Activated naive CD8-positive, alpha-beta T cell treated with anti-CD3 and anti-CD28 coated beads, Interleukin-2, amount 10 ng/mL, durations not matched to agents 7 days and 5 days (primary cell): ENCODE measurements around the gene TGFBR2. TPM values are rescaled to one million over a fixed set of nuclear protein-coding genes. Genes with fewer than 3 reads are reported as not detected.

ENCODE experiments used
- ATAC-seq: fragments of 150-1000 bp; cut with Tn5 transposase; one replicate; pipeline ENCODE4 v1.10.0; 2021; ENCODE audit warnings: low read depth, moderate library complexity
- POLR2A ChIA-PET: fragments of 350-600 bp; sonication (Branson Sonifier 250); formaldehyde crosslinking; loops from one replicate; lab custom pipeline; 2021; ENCODE audit warnings: antibody characterized with exemption; lab: Charles Lee
- DNase-seq: peaks from one replicate; pipeline ENCODE4 v3.0.0; 2021
- H3K27ac Mint-ChIP-seq: one replicate; pipeline ENCODE4 v1.8.0; 2022; ENCODE audit warnings: mild to moderate bottlenecking, mixed read lengths
- H3K27me3 Mint-ChIP-seq: one replicate; pipeline ENCODE4 v1.8.0; 2022; ENCODE audit warnings: mild to moderate bottlenecking, moderate library complexity, mixed read lengths
- H3K36me3 Mint-ChIP-seq: one replicate; pipeline ENCODE4 v1.8.0; 2021; ENCODE audit warnings: mild to moderate bottlenecking, mixed read lengths
- H3K4me1 Mint-ChIP-seq: one replicate; pipeline ENCODE4 v1.8.0; 2021; ENCODE audit warnings: mixed read lengths
- H3K4me3 Mint-ChIP-seq: one replicate; pipeline ENCODE4 v1.8.0; 2022; ENCODE audit warnings: mild to moderate bottlenecking, moderate library complexity, mixed read lengths
- H3K9me3 Mint-ChIP-seq: one replicate; pipeline ENCODE4 v1.8.0; 2021; ENCODE audit warnings: mixed read lengths
- total RNA-seq, 2 experiments: library from RNA; stranded (reverse); gene quantifications; one replicate each; pipeline ENCODE4 v1.2.3, GENCODE V29; 2021

TGFBR2 gene
- total RNA-seq, 2 experiments from 2014 or later = 86.9 to 92.2 TPM

- DNase-seq (peak; percentile 77), ATAC-seq (peak; percentile 24)
- Mint-ChIP-seq H3K9me3 (no peaks in the 10 kb centered on the region), H3K36me3 (peaks cover 25% of the 10 kb centered on the region), H3K4me3 (peak overlapping the region; percentile 93), H3K27me3 (no peaks in the 10 kb centered on the region), H3K4me1 (peaks cover 57% of the 10 kb centered on the region), H3K27ac (peak overlapping the region; percentile 98)
- POLR2A ChIA-PET = interaction anchor here (0.9 to 4.1 kb wide), 22 partner anchors 11 to 259 kb away, joined by 3 to 82 read pairs (median 8); no protein-coding TSS in a partner anchor
Measured at GRCh38 chr3:30607032-30607833, 832 bp downstream of the TGFBR2 start.

- POLR2A ChIA-PET = interaction anchor here (0.9 to 4.1 kb wide), 12 partner anchors 10 to 140 kb away, joined by 3 to 82 read pairs (median 26); no protein-coding TSS in a partner anchor
- H3K27ac Mint-ChIP-seq = peak overlapping the region; percentile 85
- no peaks in the 10 kb centered on the region for H3K27me3 Mint-ChIP-seq
- H3K4me1 Mint-ChIP-seq = peaks cover 65% of the 10 kb centered on the region
- ATAC-seq = no peak
- H3K9me3 Mint-ChIP-seq = no peaks in the 10 kb centered on the region
- peaks cover 30% of the 10 kb centered on the region for H3K36me3 Mint-ChIP-seq
- H3K4me3 Mint-ChIP-seq = peak overlapping the region; percentile 97
- DNase-seq = no peak
Measured at GRCh38 chr3:30608598-30608947, 2.2 kb downstream of the TGFBR2 start.

- Mint-ChIP-seq H3K4me1 (peaks cover 67% of the 10 kb centered on the region), H3K9me3 (no peaks in the 10 kb centered on the region), H3K4me3 (peak overlapping the region; percentile 97), H3K27ac (peak overlapping the region; percentile 85), H3K27me3 (no peaks in the 10 kb centered on the region), H3K36me3 (peaks cover 30% of the 10 kb centered on the region)
- POLR2A ChIA-PET = interaction anchor here (1.0 to 4.4 kb wide), 7 partner anchors 10 to 49 kb away, joined by 3 to 27 read pairs (median 5); no protein-coding TSS in a partner anchor
- DNase-seq (no peak), ATAC-seq (no peak)
Measured at GRCh38 chr3:30609930-30610701, 3.7 kb downstream of the TGFBR2 start.

- Mint-ChIP-seq H3K4me1 (peaks cover 65% of the 10 kb centered on the region), H3K36me3 (peaks cover 32% of the 10 kb centered on the region), H3K27ac (peak overlapping the region; percentile 85), H3K4me3 (peak overlapping the region; percentile 97), H3K9me3 (no peaks in the 10 kb centered on the region), H3K27me3 (no peaks in the 10 kb centered on the region)
- no peak for ATAC-seq
- DNase-seq = no peak
- POLR2A ChIA-PET = interaction anchor here (1.0 to 4.4 kb wide), 8 partner anchors 9 to 49 kb away, joined by 3 to 27 read pairs (median 6); no protein-coding TSS in a partner anchor
Measured at GRCh38 chr3:30610702-30611368, 4.4 kb downstream of the TGFBR2 start.

GRCh38 chr3:30611613-30612436, 5.4 kb downstream of the TGFBR2 start:
- Mint-ChIP-seq H3K27me3 (no peaks in the 10 kb centered on the region), H3K4me1 (peaks cover 70% of the 10 kb centered on the region), H3K27ac (peak overlapping the region; percentile 85), H3K36me3 (peaks cover 35% of the 10 kb centered on the region), H3K4me3 (peak overlapping the region; percentile 97), H3K9me3 (no peaks in the 10 kb centered on the region)
- ATAC-seq (peak; percentile 10), DNase-seq (no peak)
- POLR2A ChIA-PET = interaction anchor here (1.0 to 4.4 kb wide), 8 partner anchors 8 to 259 kb away, joined by 3 to 27 read pairs (median 6); no protein-coding TSS in a partner anchor

GRCh38 chr3:30612437-30613132, 6.2 kb downstream of the TGFBR2 start:
- no peaks in the 10 kb centered on the region for H3K9me3 Mint-ChIP-seq
- H3K4me1 Mint-ChIP-seq = peaks cover 76% of the 10 kb centered on the region
- no peaks in the 10 kb centered on the region for H3K27me3 Mint-ChIP-seq
- peak overlapping the region; percentile 97 for H3K4me3 Mint-ChIP-seq
- H3K27ac Mint-ChIP-seq = peak overlapping the region; percentile 85
- peaks cover 34% of the 10 kb centered on the region for H3K36me3 Mint-ChIP-seq
- DNase-seq (no peak), ATAC-seq (peak; percentile 12)
- POLR2A ChIA-PET = interaction anchor here (1.0 to 4.4 kb wide), 12 partner anchors 9 to 264 kb away, joined by 3 to 27 read pairs (median 5); no protein-coding TSS in a partner anchor

- H3K27me3 Mint-ChIP-seq = no peaks in the 10 kb centered on the region
- H3K4me1 Mint-ChIP-seq = peaks cover 80% of the 10 kb centered on the region
- no peak for DNase-seq
- POLR2A ChIA-PET = interaction anchor here (0.6 to 4.4 kb wide), 10 partner anchors 9 to 536 kb away, joined by 3 to 27 read pairs (median 4); no protein-coding TSS in a partner anchor
- no peaks in the 10 kb centered on the region for H3K9me3 Mint-ChIP-seq
- peak overlapping the region; percentile 97 for H3K4me3 Mint-ChIP-seq
- peak; percentile 5 for ATAC-seq
- peak overlapping the region; percentile 85 for H3K27ac Mint-ChIP-seq
- peaks cover 33% of the 10 kb centered on the region for H3K36me3 Mint-ChIP-seq
Measured at GRCh38 chr3:30613133-30613825, 6.9 kb downstream of the TGFBR2 start.

- H3K27ac Mint-ChIP-seq = peak overlapping the region; percentile 85
- H3K9me3 Mint-ChIP-seq = no peaks in the 10 kb centered on the region
- POLR2A ChIA-PET = interaction anchor here (0.7 to 1.9 kb wide), 2 partner anchors 10 to 15 kb away, joined by 6 to 8 read pairs; no protein-coding TSS in a partner anchor
- peaks cover 34% of the 10 kb centered on the region for H3K36me3 Mint-ChIP-seq
- DNase-seq (no peak), ATAC-seq (no peak)
- H3K4me1 Mint-ChIP-seq = peaks cover 89% of the 10 kb centered on the region
- H3K4me3 Mint-ChIP-seq = peak overlapping the region; percentile 97
- H3K27me3 Mint-ChIP-seq = no peaks in the 10 kb centered on the region
Measured at GRCh38 chr3:30614373-30614772, 8.0 kb downstream of the TGFBR2 start.

- H3K4me1 Mint-ChIP-seq = peaks cover 90% of the 10 kb centered on the region
- no peaks in the 10 kb centered on the region for H3K27me3 Mint-ChIP-seq
- POLR2A ChIA-PET = interaction anchor here (1.0 to 7.0 kb wide), 4 partner anchors 7 to 918 kb away, joined by 5 to 82 read pairs (median 10); partner anchors contain the start of genes STT3B and TGFBR2
- no peaks in the 10 kb centered on the region for H3K9me3 Mint-ChIP-seq
- peak overlapping the region; percentile 47 for H3K27ac Mint-ChIP-seq
- H3K4me3 Mint-ChIP-seq = peak overlapping the region; percentile 97
- H3K36me3 Mint-ChIP-seq = peaks cover 33% of the 10 kb centered on the region
- ATAC-seq = peak; percentile 6
- no peak for DNase-seq
Measured at GRCh38 chr3:30614943-30615342, 8.5 kb downstream of the TGFBR2 start.

- Mint-ChIP-seq H3K27me3 (no peaks in the 10 kb centered on the region), H3K4me3 (peak overlapping the region; percentile 97), H3K9me3 (no peaks in the 10 kb centered on the region), H3K4me1 (peaks cover 91% of the 10 kb centered on the region), H3K27ac (peak overlapping the region; percentile 87), H3K36me3 (peaks cover 31% of the 10 kb centered on the region)
- no peak for DNase-seq
- POLR2A ChIA-PET = interaction anchor here (0.5 to 7.0 kb wide), 8 partner anchors 8 to 917 kb away, joined by 3 to 82 read pairs (median 6); partner anchors contain the start of genes STT3B and TGFBR2
- no peak for ATAC-seq
Measured at GRCh38 chr3:30615615-30616346, 9.4 kb downstream of the TGFBR2 start.
